Glutamatergic neuron (in vitro differentiated cells): ENCODE data around the gene EXOC8. TPM values are rescaled to one million over a fixed set of nuclear protein-coding genes. Genes with fewer than 3 reads are reported as not detected.

Source experiments
- DNase-seq: peaks from one replicate; pipeline ENCODE4 v3.0.0; 2022
- H3K27ac Mint-ChIP-seq: one replicate; pipeline ENCODE4 v1.8.0; 2020; ENCODE audit warnings: mild to moderate bottlenecking, mixed read lengths, inconsistent platforms; ENCODE audit not compliant: unreplicated experiment
- H3K27me3 Mint-ChIP-seq: one replicate; pipeline ENCODE4 v1.8.0; 2020; ENCODE audit warnings: mild to moderate bottlenecking, moderate library complexity, mixed read lengths, inconsistent platforms; ENCODE audit not compliant: unreplicated experiment
- H3K36me3 Mint-ChIP-seq: one replicate; pipeline ENCODE4 v1.8.0; 2020; ENCODE audit warnings: mild to moderate bottlenecking, mixed read lengths, inconsistent platforms; ENCODE audit not compliant: unreplicated experiment
- H3K4me1 Mint-ChIP-seq: one replicate; pipeline ENCODE4 v1.8.0; 2020; ENCODE audit warnings: mild to moderate bottlenecking, low read depth, mixed read lengths, inconsistent platforms; ENCODE audit not compliant: unreplicated experiment
- H3K4me3 Mint-ChIP-seq: one replicate; pipeline ENCODE4 v1.8.0; 2020; ENCODE audit warnings: mild to moderate bottlenecking, mixed read lengths, inconsistent platforms; ENCODE audit not compliant: unreplicated experiment
- H3K9me3 Mint-ChIP-seq: one replicate; pipeline ENCODE4 v1.8.0; 2020; ENCODE audit warnings: mild to moderate bottlenecking, moderate library complexity, mixed read lengths, inconsistent platforms; ENCODE audit not compliant: unreplicated experiment
- CTCF ChIP-seq: fragments of 200-600 bp; sonication (generic); IDR thresholded peaks from one replicate; pipeline ENCODE4 v1.5.0; 2021; ENCODE audit not compliant: partially characterized antibody, unreplicated experiment
- total RNA-seq: library from RNA; stranded (reverse); fragmentation: NEBNext Ultra II Directional; extraction: Animal tissue kit (Norgen Biotek cat#: 25700); gene quantifications from one replicate; pipeline ENCODE4 v1.2.1, GENCODE V29; 2021; ENCODE audit not compliant: unreplicated experiment

EXOC8 gene
- total RNA-seq, 1 donor from 2014 or later: 11.4 TPM

GRCh38 chr1:231347961-231348360 is 10.3 kb upstream of the EXOC8 start:
- Mint-ChIP-seq H3K9me3 (no peaks in the 10 kb centered on the region), H3K27ac (no peak overlapping the region), H3K4me3 (no peak overlapping the region), H3K27me3 (no peaks in the 10 kb centered on the region), H3K36me3 (no peaks in the 10 kb centered on the region), H3K4me1 (no peaks in the 10 kb centered on the region)
- DNase-seq: no peak
- TF ChIP-seq CTCF: no peak

- H3K27me3 Mint-ChIP-seq: peaks cover 11% of the 10 kb centered on the region
- no peak overlapping the region for H3K4me3 Mint-ChIP-seq
- H3K36me3 Mint-ChIP-seq: peaks cover 4% of the 10 kb centered on the region
- H3K27ac Mint-ChIP-seq: no peak overlapping the region
- H3K9me3 Mint-ChIP-seq: peaks cover 19% of the 10 kb centered on the region
- TF ChIP-seq CTCF: no peak
- H3K4me1 Mint-ChIP-seq: peaks cover 24% of the 10 kb centered on the region
- DNase-seq: no peak
These were observed 2.8 kb upstream of the EXOC8 start for GRCh38 chr1:231340328-231341013.

- Mint-ChIP-seq H3K27ac (peak within 1 kb of the TSS; percentile 97), H3K4me1 (peaks cover 31% of the 10 kb centered on the region), H3K9me3 (peaks cover 19% of the 10 kb centered on the region), H3K27me3 (peaks cover 11% of the 10 kb centered on the region), H3K4me3 (peak within 1 kb of the TSS; percentile 95), H3K36me3 (peaks cover 4% of the 10 kb centered on the region)
- TF ChIP-seq CTCF: no peak
- peak; percentile 64 for DNase-seq
These were observed 847 bp upstream of the EXOC8 start, which contains the start of gene SPRTN for GRCh38 chr1:231338270-231339128. Gene SPRTN (plus strand): TSS chr1:231338293. CDS start chr1:231338384, 91 bp downstream.

- Mint-ChIP-seq H3K4me3 (peak overlapping the region; percentile 95), H3K36me3 (peaks cover 4% of the 10 kb centered on the region), H3K9me3 (peaks cover 19% of the 10 kb centered on the region), H3K27me3 (peaks cover 11% of the 10 kb centered on the region), H3K4me1 (peaks cover 33% of the 10 kb centered on the region), H3K27ac (peak overlapping the region; percentile 97)
- TF ChIP-seq CTCF: no peak
- DNase-seq: peak; percentile 71
These were observed 595 bp downstream of the EXOC8 start for GRCh38 chr1:231337043-231337471.
